HUES48 (cell line): ENCODE data around the gene ZNF396.

ENCODE experiments used
- H3K27ac ChIP-seq: one replicate; pipeline ENCODE4 v1.7.0; 2013; ENCODE audit warnings: low read depth, low read length, inconsistent platforms
- H3K27me3 ChIP-seq: 2 replicates; pipeline ENCODE4 v1.6.1; 2013; ENCODE audit warnings: mild to moderate bottlenecking, low read length; ENCODE audit not compliant: control insufficient read depth, insufficient read depth
- H3K36me3 ChIP-seq: 2 replicates; pipeline ENCODE4 v1.6.1; 2013; ENCODE audit warnings: low read length; ENCODE audit not compliant: control insufficient read depth, insufficient read depth
- H3K4me1 ChIP-seq: 2 replicates; pipeline ENCODE4 v1.6.1; 2013; ENCODE audit warnings: mild to moderate bottlenecking, low read length; ENCODE audit not compliant: control insufficient read depth, insufficient read depth
- H3K4me3 ChIP-seq: 2 replicates; pipeline ENCODE4 v1.5.1; 2013; ENCODE audit warnings: mild to moderate bottlenecking, low read depth, low read length
- H3K9ac ChIP-seq: 2 replicates; pipeline ENCODE4 v1.6.1; 2013; ENCODE audit warnings: mild to moderate bottlenecking, low read depth, low read length, moderate library complexity
- H3K9me3 ChIP-seq: 2 replicates; pipeline ENCODE4 v1.6.1; 2013; ENCODE audit warnings: low read length; ENCODE audit not compliant: control insufficient read depth, insufficient read depth

The ZNF396 gene

DNA sequence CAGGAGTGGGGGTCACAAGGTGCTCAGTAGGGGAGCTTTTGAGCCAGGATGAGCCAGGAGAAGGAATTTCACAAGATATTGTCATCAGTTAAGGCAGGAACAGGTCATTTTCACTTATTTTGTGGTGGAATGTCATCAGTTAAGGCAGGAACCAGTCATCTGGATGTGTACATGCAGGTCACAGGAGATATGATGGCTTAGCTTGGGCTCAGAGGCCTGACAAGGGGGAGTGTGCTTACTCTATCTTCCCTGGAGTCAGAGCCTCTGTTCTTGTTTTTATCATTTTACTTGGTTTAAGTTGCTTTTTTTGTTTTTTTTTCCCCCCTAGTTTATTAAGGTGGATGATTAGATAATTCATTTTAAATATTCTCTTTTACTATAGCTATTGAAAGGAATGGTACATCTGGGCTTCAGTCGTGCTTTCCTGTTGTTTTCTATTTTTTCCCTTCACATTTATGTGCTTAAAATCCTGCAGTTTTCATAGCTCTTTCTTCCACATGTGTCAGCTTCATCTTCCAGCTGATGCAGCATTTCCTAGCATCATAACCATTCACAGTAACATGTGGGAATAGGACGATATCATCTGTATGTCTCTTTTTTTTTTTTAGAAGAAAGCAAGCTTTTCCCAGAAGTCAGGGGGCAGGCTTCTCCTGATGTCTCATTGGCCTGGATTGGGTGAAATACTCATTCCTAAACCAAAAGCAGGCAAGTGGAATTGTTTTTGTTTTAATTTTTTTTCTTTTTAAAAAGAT, 15.4 kb downstream of the ZNF396 start:
- H3K36me3 ChIP-seq = no peaks in the 10 kb centered on the region
- H3K9ac ChIP-seq = no peak overlapping the region

DNA sequence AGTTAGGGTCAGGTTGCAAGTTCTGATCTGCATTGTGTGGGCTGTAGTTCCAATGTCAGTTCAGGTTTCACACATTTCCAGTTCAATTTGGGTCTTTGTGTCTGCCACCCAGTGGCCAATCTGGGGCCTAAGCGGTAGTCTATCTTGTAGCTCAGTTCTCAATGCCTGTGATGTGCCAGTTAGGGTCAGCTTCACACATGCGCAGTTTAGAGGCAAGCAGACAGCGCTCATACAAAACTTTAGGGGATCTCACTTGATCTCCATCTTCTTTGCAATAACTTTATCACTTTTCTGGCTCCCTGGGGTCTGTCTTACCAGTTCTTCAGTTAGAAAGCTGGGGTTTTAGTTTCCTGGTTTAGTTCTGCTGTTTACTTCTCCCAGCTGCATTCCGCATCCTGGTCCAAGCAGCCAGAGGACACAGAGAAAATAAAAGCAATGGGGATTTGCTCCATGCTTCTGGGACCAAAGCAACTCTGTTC, 22.0 kb downstream of the ZNF396 start:
- Histone ChIP-seq H3K4me3 (no peak overlapping the region), H3K36me3 (no peaks in the 10 kb centered on the region), H3K9me3 (peaks cover 25% of the 10 kb centered on the region), H3K9ac (no peak overlapping the region), H3K27me3 (no peaks in the 10 kb centered on the region), H3K4me1 (peaks cover 14% of the 10 kb centered on the region), H3K27ac (peak overlapping the region; percentile 68)

More for the DNA sequence above, 15.4 kb downstream of the ZNF396 start:
- H3K4me3 ChIP-seq = no peak overlapping the region
- no peak overlapping the region for H3K27ac ChIP-seq
- no peaks in the 10 kb centered on the region for H3K4me1 ChIP-seq
- H3K27me3 ChIP-seq = no peaks in the 10 kb centered on the region
- no peaks in the 10 kb centered on the region for H3K9me3 ChIP-seq

DNA sequence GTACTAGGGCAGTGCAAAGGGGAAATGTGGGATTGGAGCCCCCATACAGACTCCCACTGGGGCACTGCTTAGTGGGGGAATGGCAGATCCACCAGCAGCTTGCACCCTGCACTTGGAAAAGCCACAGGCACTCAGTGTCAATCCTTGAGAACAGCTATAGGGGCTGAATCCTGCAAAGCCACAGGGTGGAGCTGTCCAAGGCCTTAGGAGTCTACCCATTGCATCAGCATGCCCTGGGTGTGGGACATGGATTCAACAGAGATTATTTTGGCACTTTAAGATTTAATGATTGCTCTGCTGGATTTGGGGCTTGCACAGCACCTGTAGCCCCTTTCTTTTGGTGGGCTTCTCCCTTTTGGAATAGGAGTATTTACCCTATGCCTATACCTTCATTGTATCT, 24.4 kb downstream of the ZNF396 start:
- Histone ChIP-seq H3K27ac (no peak overlapping the region), H3K9ac (no peak overlapping the region), H3K9me3 (peaks cover 25% of the 10 kb centered on the region), H3K4me1 (peaks cover 14% of the 10 kb centered on the region), H3K27me3 (no peaks in the 10 kb centered on the region), H3K36me3 (no peaks in the 10 kb centered on the region), H3K4me3 (no peak overlapping the region)

GRCh38 chr18:35352283-35352682, 24.9 kb downstream of the ZNF396 start:
- peaks cover 14% of the 10 kb centered on the region for H3K4me1 ChIP-seq
- H3K9ac ChIP-seq = no peak overlapping the region
- H3K9me3 ChIP-seq = peaks cover 25% of the 10 kb centered on the region
- H3K27ac ChIP-seq = no peak overlapping the region
- no peak overlapping the region for H3K4me3 ChIP-seq
- H3K27me3 ChIP-seq = no peaks in the 10 kb centered on the region
- no peaks in the 10 kb centered on the region for H3K36me3 ChIP-seq

GRCh38 chr18:35348001-35348400, 29.1 kb downstream of the ZNF396 start:
- no peaks in the 10 kb centered on the region for H3K4me1 ChIP-seq
- H3K27me3 ChIP-seq = no peaks in the 10 kb centered on the region
- H3K36me3 ChIP-seq = no peaks in the 10 kb centered on the region
- H3K4me3 ChIP-seq = no peak overlapping the region
- H3K27ac ChIP-seq = no peak overlapping the region
- peaks cover 18% of the 10 kb centered on the region for H3K9me3 ChIP-seq
- no peak overlapping the region for H3K9ac ChIP-seq

DNA sequence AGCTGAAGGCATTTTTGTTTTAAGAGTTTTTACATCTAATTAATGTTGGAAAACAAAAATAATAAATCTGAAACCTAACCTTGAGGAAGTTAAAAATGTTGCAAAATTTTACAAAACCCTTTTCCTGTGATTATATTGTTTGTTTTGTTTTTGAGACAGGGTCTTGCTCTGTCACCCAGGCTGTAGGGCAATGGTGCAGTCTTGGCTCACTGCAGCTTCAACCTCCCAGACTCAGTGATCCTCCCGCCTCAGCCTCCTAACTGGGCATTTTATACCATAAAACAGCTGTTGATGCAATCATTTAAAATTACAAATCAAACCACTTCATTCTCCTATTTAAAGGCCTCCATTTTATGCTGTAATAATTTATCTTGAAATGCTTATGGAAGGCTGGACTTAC, 31.2 kb downstream of the ZNF396 start:
- Histone ChIP-seq H3K9me3 (peaks cover under 1% of the 10 kb centered on the region; the same call in 1 of the 2 replicates), H3K27ac (no peak overlapping the region), H3K27me3 (no peaks in the 10 kb centered on the region), H3K4me3 (no peak overlapping the region), H3K4me1 (no peaks in the 10 kb centered on the region), H3K9ac (no peak overlapping the region), H3K36me3 (peaks cover 5% of the 10 kb centered on the region)

DNA sequence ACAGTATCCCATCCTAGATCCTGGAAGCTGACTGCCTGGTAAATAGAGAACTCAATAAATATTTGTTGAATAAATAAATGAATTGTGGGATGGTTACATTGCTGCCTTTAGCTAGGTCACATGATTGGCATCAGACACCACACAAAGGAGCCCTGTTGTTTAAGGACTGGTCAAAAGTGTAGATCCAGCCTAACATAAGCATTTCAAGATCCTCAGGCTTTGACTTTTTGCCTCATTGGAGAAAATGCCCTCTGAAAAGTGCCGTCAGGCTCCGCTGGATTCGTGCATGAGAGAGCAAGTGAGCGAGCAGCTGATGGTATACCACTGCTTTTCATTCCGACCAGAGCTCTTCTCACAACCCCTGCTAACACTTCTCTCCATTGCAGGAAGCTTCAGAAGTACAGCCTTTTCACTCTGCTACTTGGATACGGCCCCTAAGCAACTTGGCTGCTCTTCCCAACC, 31.6 kb downstream of the ZNF396 start:
- peaks cover 10% of the 10 kb centered on the region for H3K36me3 ChIP-seq
- peak overlapping the region; percentile 61 for H3K27ac ChIP-seq
- no peaks in the 10 kb centered on the region for H3K9me3 ChIP-seq
- H3K4me3 ChIP-seq = no peak overlapping the region
- no peaks in the 10 kb centered on the region for H3K27me3 ChIP-seq
- no peak overlapping the region for H3K9ac ChIP-seq
- no peaks in the 10 kb centered on the region for H3K4me1 ChIP-seq

- Histone ChIP-seq H3K27me3 (no peaks in the 10 kb centered on the region), H3K4me1 (no peaks in the 10 kb centered on the region), H3K9ac (peak overlapping the region; percentile 49), H3K9me3 (no peaks in the 10 kb centered on the region), H3K4me3 (peak overlapping the region; percentile 93), H3K36me3 (peaks cover 16% of the 10 kb centered on the region), H3K27ac (peak overlapping the region; percentile 99)
These were observed 32.2 kb downstream of the ZNF396 start for GRCh38 chr18:35344736-35345459.

- Histone ChIP-seq H3K9me3 (no peaks in the 10 kb centered on the region), H3K4me1 (no peaks in the 10 kb centered on the region), H3K9ac (peak within 1 kb of the TSS; percentile 96), H3K36me3 (peaks cover 23% of the 10 kb centered on the region), H3K27ac (peak within 1 kb of the TSS; percentile 99), H3K4me3 (peak within 1 kb of the TSS; percentile 93), H3K27me3 (no peaks in the 10 kb centered on the region)
These were observed 33.0 kb downstream of the ZNF396 start, which contains the start of gene ZNF24 for GRCh38 chr18:35343936-35344735. Gene ZNF24, minus strand, starts transcription at chr18:35344420. Its CDS starts 3,770 bp downstream, at chr18:35340650.

DNA sequence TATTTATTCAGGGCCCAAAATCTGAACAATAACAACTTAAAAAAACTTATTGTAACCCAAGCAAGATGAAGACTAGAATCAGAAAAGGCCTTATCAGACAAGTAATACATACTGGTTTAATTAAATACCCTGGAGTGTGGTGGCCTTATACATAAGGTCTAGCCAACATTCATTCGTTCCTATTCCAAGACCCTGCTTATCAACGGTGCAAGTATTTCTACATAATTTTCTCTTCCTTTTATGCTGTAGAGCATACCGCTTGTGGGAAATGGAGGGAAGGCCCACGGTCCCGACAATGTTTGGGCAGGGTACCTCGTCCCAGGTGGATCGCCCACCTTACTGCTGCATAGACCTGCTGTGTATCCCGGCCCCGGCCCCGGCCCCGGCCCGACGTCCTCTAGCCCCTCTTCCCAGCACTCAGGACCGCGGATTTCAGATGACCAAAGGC, 33.6 kb downstream of the ZNF396 start:
- H3K27me3 ChIP-seq = no peaks in the 10 kb centered on the region
- H3K4me3 ChIP-seq = peak overlapping the region; percentile 93
- H3K4me1 ChIP-seq = no peaks in the 10 kb centered on the region
- H3K9me3 ChIP-seq = no peaks in the 10 kb centered on the region
- peaks cover 29% of the 10 kb centered on the region for H3K36me3 ChIP-seq
- H3K9ac ChIP-seq = peak overlapping the region; percentile 46; the same call in 1 of the 2 replicates
- H3K27ac ChIP-seq = peak overlapping the region; percentile 99
